ENCODE results near the gene MLLT1. TPM values are rescaled to one million over a fixed set of nuclear protein-coding genes. Genes with fewer than 3 reads are reported as not detected.

Gene MLLT1
- total and polyA plus RNA-seq, 10 donors = 10.1 to 57.2 (median 25.1) TPM

DNA sequence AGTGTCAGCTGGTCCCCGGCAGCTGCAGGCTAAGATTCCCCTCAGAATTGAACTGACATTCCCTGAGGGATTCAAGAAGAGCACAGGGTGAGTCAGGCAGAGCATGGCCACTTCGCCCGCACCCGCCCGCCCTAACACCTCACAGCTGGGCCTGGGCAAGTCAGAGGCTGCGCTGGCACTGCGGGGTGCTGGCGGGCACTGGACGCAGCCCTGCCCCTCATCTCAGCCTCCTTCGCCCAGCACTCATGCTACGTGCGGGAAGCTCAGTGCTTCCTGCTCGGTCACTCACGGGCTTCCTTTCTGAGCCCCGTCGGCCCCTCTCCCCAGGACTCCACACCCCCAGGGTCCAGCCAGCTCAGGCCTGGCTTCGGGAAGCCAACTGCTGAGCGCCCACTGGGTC lies 56.9 kb downstream of the MLLT1 start:
- no peaks in the 10 kb centered on the region for H3K9me3 ChIP-seq
- 66 to 85% (median 79%) methylated on average over 16 to 18 of the region's 18 CpGs for WGBS, 5 donors
- no peak overlapping the region for H3K4me3 ChIP-seq
- TF ChIP-seq, protein P1, sequence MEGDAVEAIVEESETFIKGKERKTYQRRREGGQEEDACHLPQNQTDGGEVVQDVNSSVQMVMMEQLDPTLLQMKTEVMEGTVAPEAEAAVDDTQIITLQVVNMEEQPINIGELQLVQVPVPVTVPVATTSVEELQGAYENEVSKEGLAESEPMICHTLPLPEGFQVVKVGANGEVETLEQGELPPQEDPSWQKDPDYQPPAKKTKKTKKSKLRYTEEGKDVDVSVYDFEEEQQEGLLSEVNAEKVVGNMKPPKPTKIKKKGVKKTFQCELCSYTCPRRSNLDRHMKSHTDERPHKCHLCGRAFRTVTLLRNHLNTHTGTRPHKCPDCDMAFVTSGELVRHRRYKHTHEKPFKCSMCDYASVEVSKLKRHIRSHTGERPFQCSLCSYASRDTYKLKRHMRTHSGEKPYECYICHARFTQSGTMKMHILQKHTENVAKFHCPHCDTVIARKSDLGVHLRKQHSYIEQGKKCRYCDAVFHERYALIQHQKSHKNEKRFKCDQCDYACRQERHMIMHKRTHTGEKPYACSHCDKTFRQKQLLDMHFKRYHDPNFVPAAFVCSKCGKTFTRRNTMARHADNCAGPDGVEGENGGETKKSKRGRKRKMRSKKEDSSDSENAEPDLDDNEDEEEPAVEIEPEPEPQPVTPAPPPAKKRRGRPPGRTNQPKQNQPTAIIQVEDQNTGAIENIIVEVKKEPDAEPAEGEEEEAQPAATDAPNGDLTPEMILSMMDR (IDR thresholded peaks at IDR 0.05 in 8 of 11, conservative IDR thresholded peaks at IDR 0.05 in 3 of 11) = no peak
- TF ChIP-seq POLR2A (IDR thresholded peaks at IDR 0.05) (no peak), POLR2AphosphoS5 (IDR thresholded peaks at IDR 0.05) (no peak)
- H3K27ac ChIP-seq = peak overlapping the region in 6 of 8 donors; percentile 41 to 75 (median 70)
- H3K36me3 ChIP-seq = peaks cover 0 to 90% (median 48%) of the 10 kb centered on the region in 6 donors
- peaks cover 3 to 65% (median 40%) of the 10 kb centered on the region in 6 donors for H3K4me1 ChIP-seq
- DNase-seq = peak; percentile 73
- no peaks in the 10 kb centered on the region for H3K27me3 ChIP-seq (replicated peaks in 1 of 7)
- intact Hi-C loops (cut with DNase I; ENCODE audit: low total_unique reads) = no loop called here

DNA sequence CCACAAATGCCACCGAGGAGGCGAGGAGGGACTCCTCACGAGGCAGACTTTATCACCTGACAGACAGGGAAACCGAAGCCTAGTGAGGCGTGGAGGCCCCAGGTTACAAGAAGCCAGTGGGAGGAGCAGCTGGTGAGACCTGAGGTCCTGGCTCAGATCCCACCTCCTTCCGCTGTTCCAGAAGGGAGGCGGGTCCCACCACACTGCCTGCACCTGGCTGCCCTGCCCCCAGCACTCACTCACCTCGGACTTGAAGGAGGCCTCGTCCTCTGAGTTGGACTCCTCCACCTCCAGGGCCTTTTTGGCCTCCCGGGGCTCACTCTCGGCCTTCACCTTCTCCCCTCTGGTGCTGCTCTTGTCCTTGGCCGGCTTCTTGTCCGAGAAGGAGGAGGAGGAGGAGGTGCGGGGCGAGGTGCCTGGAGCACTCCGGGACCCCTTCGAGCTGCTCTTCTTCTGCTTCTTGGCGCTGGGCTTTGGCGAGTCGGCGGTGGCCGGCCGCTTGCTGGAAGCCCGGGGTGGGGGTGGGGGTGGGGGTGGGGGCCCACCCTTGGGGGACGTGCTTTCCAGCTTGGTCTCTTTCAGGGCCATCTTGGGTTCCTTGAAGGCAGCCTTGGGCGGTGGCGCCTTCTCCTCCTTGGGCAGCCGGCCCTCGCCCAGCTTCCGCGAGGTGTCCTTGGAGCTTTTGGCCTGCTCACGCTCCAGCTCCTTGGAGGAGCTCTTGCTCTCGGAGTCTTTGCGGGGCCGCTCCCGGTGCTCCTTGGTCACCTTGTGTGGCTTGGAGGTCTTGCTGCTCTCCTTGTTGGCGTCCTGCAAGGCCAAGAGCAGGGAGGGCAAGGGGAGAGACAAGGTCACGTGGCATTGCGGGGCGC lies 57.7 kb downstream of the MLLT1 start:
- Histone ChIP-seq H3K36me3 (peaks cover 0 to 90% (median 45%) of the 10 kb centered on the region in 6 donors), H3K9me3 (no peaks in the 10 kb centered on the region), H3K4me1 (peaks cover 3 to 73% (median 44%) of the 10 kb centered on the region in 6 donors), H3K27ac (peak overlapping the region in 5 of 8 donors; percentile 59 to 75 (median 72)), H3K4me3 (no peak overlapping the region), H3K27me3 (replicated peaks in 1 of 7) (no peaks in the 10 kb centered on the region)
- WGBS, 5 donors = 88 to 94% (median 92%) methylated on average over 26 to 40 of the region's 40 CpGs
- DNase-seq = peak; percentile 71
- TF ChIP-seq POLR2A (IDR thresholded peaks at IDR 0.05) (no peak), POLR2AphosphoS5 (IDR thresholded peaks at IDR 0.05) (peak in 1 of 3 donors; percentile 53)
- TF ChIP-seq, protein P1 (IDR thresholded peaks at IDR 0.05 in 8 of 11, conservative IDR thresholded peaks at IDR 0.05 in 3 of 11) = no peak
- intact Hi-C loops (cut with DNase I; ENCODE audit: low total_unique reads) = no loop called here

DNA sequence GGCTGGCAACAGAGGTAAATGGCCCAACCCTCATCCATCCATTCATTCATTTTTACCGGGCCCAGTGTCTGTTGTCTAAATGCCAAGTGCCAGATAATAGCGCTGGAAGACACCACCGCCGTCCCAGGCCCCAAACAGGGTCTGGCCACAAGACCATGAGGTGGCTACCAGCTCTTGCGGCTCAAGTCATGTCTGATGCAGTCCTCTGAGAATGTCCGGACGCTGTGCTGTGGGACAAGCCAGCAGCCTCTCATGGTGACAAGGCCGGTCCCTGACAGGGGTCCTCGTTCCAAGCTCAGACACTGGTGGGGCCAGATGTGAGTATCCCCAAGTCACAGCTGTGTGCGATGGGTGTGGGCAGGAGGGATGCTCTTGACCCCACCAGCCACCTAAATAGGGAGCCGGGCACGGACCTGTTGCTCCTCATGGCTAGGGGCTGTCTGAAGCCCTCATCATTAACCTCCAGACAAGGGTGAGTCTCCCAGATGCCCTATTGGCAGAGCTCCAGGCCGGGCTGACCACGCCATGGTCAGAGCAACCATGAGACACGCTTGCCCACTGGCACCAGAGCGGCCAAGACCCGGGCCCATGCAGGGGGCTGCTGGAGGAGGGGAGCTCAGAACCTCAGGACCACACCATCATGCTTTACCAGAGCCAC lies 58.4 kb downstream of the MLLT1 start:
- Histone ChIP-seq H3K27ac (peak overlapping the region in 3 of 8 donors; percentile 49 to 57 (median 55)), H3K27me3 (replicated peaks in 1 of 7) (no peaks in the 10 kb centered on the region), H3K4me3 (no peak overlapping the region), H3K4me1 (peaks cover 3 to 77% (median 46%) of the 10 kb centered on the region in 6 donors), H3K36me3 (peaks cover 0 to 90% (median 37%) of the 10 kb centered on the region in 6 donors), H3K9me3 (no peaks in the 10 kb centered on the region)
- WGBS, 5 donors = 88 to 95% (median 94%) methylated on average over 16 to 17 of the region's 17 CpGs
- DNase-seq = peak; percentile 71
- no peak for TF ChIP-seq POLR2AphosphoS5 (IDR thresholded peaks at IDR 0.05)
- TF ChIP-seq POLR2A (IDR thresholded peaks at IDR 0.05) = no peak
- TF ChIP-seq, protein P1 (IDR thresholded peaks at IDR 0.05 in 8 of 11, conservative IDR thresholded peaks at IDR 0.05 in 3 of 11) = no peak
- intact Hi-C loops (cut with DNase I; ENCODE audit: low total_unique reads) = no loop called here
